GM20000 (cell line): ENCODE results near the gene PRICKLE1.

Source experiments
- DNase-seq: peaks from one replicate; pipeline ENCODE4 v3.0.0; 2012; ENCODE audit warnings: low spot score
- CTCF ChIP-seq: IDR thresholded peaks from 2 replicates; pipeline ENCODE4 v1.5.1; 2012; ENCODE audit warnings: mild to moderate bottlenecking, control low read depth; ENCODE audit errors: extremely low read depth, missing control alignments

PRICKLE1 gene

DNA sequence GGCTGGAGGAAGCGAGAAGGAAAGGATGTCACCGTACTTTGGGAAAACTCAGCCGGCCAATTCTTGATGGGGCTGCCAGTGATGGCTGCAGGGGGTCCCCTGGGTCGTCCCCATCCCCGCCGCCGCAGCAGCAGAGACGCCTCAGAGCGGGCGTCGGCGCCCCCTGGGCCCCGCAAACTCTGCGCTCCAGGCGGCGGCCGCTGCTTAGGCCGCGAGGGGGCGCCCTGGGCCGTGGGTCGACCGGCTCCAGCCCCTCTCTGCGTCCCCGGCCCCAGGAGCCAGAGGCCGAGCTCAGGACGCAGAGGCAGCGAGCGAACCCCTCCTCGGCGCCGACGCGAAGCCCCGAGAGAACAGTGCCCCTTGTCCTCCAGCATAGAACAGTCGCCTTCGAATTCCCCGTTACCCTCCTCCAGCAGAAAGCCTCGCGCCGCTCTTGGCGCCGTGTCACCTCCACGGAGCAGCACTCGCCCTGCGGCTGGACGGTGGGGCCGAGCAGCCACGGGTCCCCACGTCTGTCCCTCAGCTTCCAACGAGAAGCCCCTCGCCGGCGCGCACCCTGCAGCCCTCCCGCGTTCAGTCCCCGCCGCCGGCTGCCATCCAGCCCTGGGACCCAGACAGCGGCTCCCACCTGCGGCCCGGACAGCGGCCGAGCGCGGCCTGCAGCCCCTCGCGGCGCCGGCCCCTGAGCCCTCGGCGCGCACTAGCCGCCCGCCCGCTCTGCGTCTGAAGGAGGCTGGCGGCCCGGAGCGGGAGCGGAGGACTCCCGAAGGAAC, 106.6 kb downstream of the PRICKLE1 start:
- DNase-seq = peak; percentile 94
- peak; percentile 98 for TF ChIP-seq CTCF

- DNase-seq = no peak
- TF ChIP-seq CTCF = no peak
These were observed 107.4 kb downstream of the PRICKLE1 start for GRCh38 chr12:42482041-42482747.

DNA sequence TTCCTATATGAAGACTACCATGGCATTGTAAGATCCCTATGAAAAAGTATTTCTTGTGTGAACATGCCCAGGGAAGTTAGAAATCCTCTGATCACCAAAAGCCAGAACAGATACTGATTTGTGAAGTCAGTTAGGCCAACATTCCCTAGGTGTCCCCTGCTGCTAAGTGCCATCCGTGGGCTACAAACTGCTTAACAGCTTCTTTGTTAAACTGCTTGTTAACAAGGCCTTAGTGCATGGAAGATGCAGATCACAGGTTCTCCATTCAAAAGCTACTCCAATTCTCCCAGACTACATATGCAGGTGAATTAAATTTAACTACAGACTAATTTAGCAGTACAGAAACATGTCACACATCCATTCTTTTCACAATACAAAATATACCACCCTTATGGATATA, 108.2 kb downstream of the PRICKLE1 start:
- TF ChIP-seq CTCF = no peak
- DNase-seq = no peak

GRCh38 chr12:42477941-42478340, 111.6 kb downstream of the PRICKLE1 start:
- no peak for DNase-seq
- TF ChIP-seq CTCF = no peak

- no peak for TF ChIP-seq CTCF
- no peak for DNase-seq
These were observed 114.4 kb downstream of the PRICKLE1 start for GRCh38 chr12:42475106-42475505.

DNA sequence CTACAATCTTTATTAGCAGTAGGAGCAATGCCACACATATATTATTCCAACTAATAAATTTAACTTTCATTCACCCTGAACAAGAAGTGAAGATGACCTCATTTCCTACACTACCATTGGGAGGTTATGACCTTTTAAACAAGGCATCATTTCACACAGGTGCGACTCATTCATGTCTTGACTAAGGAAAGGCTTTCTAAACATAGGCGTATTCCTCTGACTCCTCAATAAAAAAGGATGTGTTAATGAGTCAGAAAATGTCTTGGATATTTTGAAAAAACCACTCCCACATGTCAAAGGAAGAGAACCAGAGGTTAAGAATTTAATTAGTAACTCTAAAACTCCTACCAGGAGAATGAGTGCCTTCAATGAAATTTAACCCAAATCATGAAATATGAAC, 115.2 kb downstream of the PRICKLE1 start:
- no peak for TF ChIP-seq CTCF
- DNase-seq = no peak

DNA sequence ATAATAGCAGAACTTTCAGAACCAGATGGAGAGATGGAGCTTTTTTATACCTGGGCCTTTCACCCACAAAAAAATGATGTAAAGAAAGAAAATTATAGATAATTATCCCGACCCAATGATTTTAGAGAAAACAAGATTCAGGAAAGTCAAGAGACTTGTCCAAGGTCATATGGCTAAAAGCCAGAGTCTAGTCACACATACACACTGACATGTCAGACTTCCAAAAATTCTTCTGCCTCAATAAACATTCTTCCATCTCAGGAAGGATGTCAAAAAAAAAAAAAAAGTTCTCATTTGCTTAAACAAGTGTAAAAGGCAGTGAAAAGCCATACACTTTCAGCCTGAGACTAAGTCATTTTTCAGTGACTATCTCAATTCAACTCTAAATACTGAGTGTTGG, 116.0 kb downstream of the PRICKLE1 start:
- no peak for TF ChIP-seq CTCF
- DNase-seq = no peak
